Endothelial cell of umbilical vein (primary cell): ENCODE measurements around the gene PEX10.

Experiments used
- CTCF ChIP-seq, 2 donors: IDR thresholded peaks; 1 replicate in 1 of 2; 2 replicates in 1 of 2; pipeline ENCODE4 v1.5.1; 2011; ENCODE audit warnings: low read length in 2 of 2, mild to moderate bottlenecking in 2 of 2, moderate library complexity in 2 of 2, control low read depth in 1 of 2, inconsistent platforms in 1 of 2, low read depth in 1 of 2; ENCODE audit not compliant: insufficient read depth in 1 of 2; ENCODE audit errors: extremely low read depth in 1 of 2
- EZH2 ChIP-seq: IDR thresholded peaks from 2 replicates; pipeline ENCODE4 v1.6.1; 2012; ENCODE audit warnings: borderline replicate concordance, low read depth, mild to moderate bottlenecking, moderate library complexity, low read length, inconsistent platforms; ENCODE audit not compliant: severe bottlenecking
- GATA2 ChIP-seq: IDR thresholded peaks from 2 replicates; pipeline ENCODE4 v1.7.0; 2011; ENCODE audit warnings: low read depth, mild to moderate bottlenecking, moderate library complexity, mixed read lengths, low read length; ENCODE audit not compliant: insufficient read length, insufficient read depth
- JUN ChIP-seq: IDR thresholded peaks from 2 replicates; pipeline ENCODE4 v1.6.1; 2011; ENCODE audit warnings: borderline replicate concordance, low read depth; ENCODE audit not compliant: insufficient read length, insufficient read depth
- MAX ChIP-seq: IDR thresholded peaks from 2 replicates; pipeline ENCODE4 v1.6.1; 2011; ENCODE audit not compliant: insufficient read depth, insufficient read length
- MYC ChIP-seq: IDR thresholded peaks from one replicate; pipeline ENCODE4 v1.6.1; 2011; ENCODE audit warnings: mild to moderate bottlenecking, low read depth, low read length
- POLR2A ChIP-seq: IDR thresholded peaks from 2 replicates; pipeline ENCODE4 v1.6.1; 2012; ENCODE audit warnings: low read depth, mild to moderate bottlenecking, control low read depth, low read length
- POLR2AphosphoS5 ChIP-seq: IDR thresholded peaks from 2 replicates; pipeline ENCODE4 v1.6.1; 2012; ENCODE audit warnings: low read depth, mild to moderate bottlenecking, control low read depth, low read length, moderate library complexity; ENCODE audit not compliant: insufficient read depth

GRCh38 chr1:2444138-2444591 is 31.8 kb upstream of the PEX10 start:
- TF ChIP-seq POLR2A (no peak), CTCF (IDR thresholded peaks at IDR 0.05; ENCODE audit: extremely low read depth in 1 of 2, insufficient read depth in 1 of 2, low read depth in 1 of 2, low read length in 2 of 2) (no peak), MAX (no peak), POLR2AphosphoS5 (no peak), JUN (no peak), EZH2 (peak; percentile 53), MYC (no peak), GATA2 (no peak)
